Psoas muscle (tissue), 8 donors: ENCODE data around the gene HTR3D. TPM values are rescaled to one million over a fixed set of nuclear protein-coding genes. Genes with fewer than 3 reads are reported as not detected.
"Not testable (repeated sequence)": the region's sequence is repeated elsewhere in the genome, so short reads cannot be mapped to it uniquely, and the experiment has no call there.

ENCODE experiments used
- ATAC-seq, 4 donors: fragments of 200-7000 bp; cut with Tn5 transposase; one replicate each; pipeline ENCODE4 v1.9.1; 2020; ENCODE audit warnings: moderate library complexity in 3 of 4, mild to moderate bottlenecking in 2 of 4
- DNase-seq, 2 donors: peaks; one replicate each; pipeline ENCODE4 v3.0.0-alpha.2; 2020
- H3K27ac ChIP-seq: fragments of 200-600 bp; one replicate; pipeline ENCODE4 v1.8.0; 2022
- H3K27me3 ChIP-seq, 3 donors: fragments of 200-600 bp in 1 of 3; one replicate each; pipeline versions ENCODE4 v1.6.1 to v1.8.0; 2013 to 2022; ENCODE audit warnings: low read length in 2 of 3, mild to moderate bottlenecking in 2 of 3, moderate library complexity in 1 of 3; ENCODE audit not compliant: insufficient read depth in 3 of 3
- H3K36me3 ChIP-seq, 2 donors: fragments of 200-600 bp in 1 of 2; one replicate each; pipeline versions ENCODE4 v1.6.1 to v1.8.0; 2013 to 2022; ENCODE audit warnings: low read depth in 1 of 2, mild to moderate bottlenecking in 1 of 2, moderate library complexity in 1 of 2; ENCODE audit not compliant: insufficient read depth in 1 of 2
- H3K4me1 ChIP-seq: fragments of 200-600 bp; one replicate; pipeline ENCODE4 v1.8.0; 2022
- H3K4me3 ChIP-seq: fragments of 200-600 bp; one replicate; pipeline ENCODE4 v1.8.0; 2022; ENCODE audit warnings: mild to moderate bottlenecking
- H3K9me3 ChIP-seq: fragments of 200-600 bp; one replicate; pipeline ENCODE4 v1.8.0; 2022
- CTCF ChIP-seq: fragments of 200-600 bp; IDR thresholded peaks from one replicate; pipeline ENCODE4 v1.8.0; 2022; ENCODE audit warnings: antibody characterized with exemption
- whole genome bisulfite sequencing, 3 donors: extraction: QIAGEN DNeasy Blood & Tissue Kit; methylation state at CpG; one replicate each; pipeline versions ENCODE4 v1.1.6 to v1.1.7; 2013; 5-methylcytosine and 5-hydroxymethylcytosine counted together
- intact Hi-C, 2 donors: fragments of 100-400 bp; cut with DNase I; formaldehyde crosslinking; loops; one replicate each; pipeline versions ENCODE4 v1.11.0 to v1.14.2; 2022
- polyA plus RNA-seq, 3 donors: library from polyadenylated mRNA; stranded (reverse); fragments of 200-250 nt; gene quantifications; one replicate each; pipeline ENCODE4 v1.2.3, GENCODE V29; 2013
- total RNA-seq, 4 donors: library from RNA; stranded (reverse); fragmentation: NEBNext Ultra II Directional in 2 of 4; extraction: Animal tissue kit (Norgen Biotek cat#: 25700) in 2 of 4; gene quantifications; one replicate each; pipeline versions ENCODE4 v1.2.1 to v1.2.4, GENCODE V29; 2021 to 2023
- donor health status: healthy with polysubstance abuse.
- donor health status: DM: no; HTN: no; CAD: no; lungs with moderate emphysema.
- donor health status: Bipolar disorder and iron deficiency.
- donor health status: healthy.
- donor health status: DM: yes; HTN: yes; CAD: no.
- donor health status: DM: no; HTN: no; CAD: no.
- donor health status: DM: no; HTN: no; CAD: no.
- donor health status: DM: yes; HTN: yes; CAD: no.

The HTR3D gene
- total and polyA plus RNA-seq, 7 donors: not detected

GRCh38 chr3:184067573-184068055 is 36.1 kb downstream of the HTR3D start:
- DNase-seq: no peak
- H3K27ac ChIP-seq: no peak overlapping the region
- no peak for TF ChIP-seq CTCF
- no peak for ATAC-seq
- intact Hi-C loops: no loop called here
- H3K4me1 ChIP-seq: no peaks in the 10 kb centered on the region
- H3K36me3 ChIP-seq: no peaks in the 10 kb centered on the region
- H3K4me3 ChIP-seq: no peak overlapping the region
- WGBS, 3 donors: 69 to 72% (median 69%) methylated on average over 6 of the region's 6 CpGs
- H3K9me3 ChIP-seq: no peaks in the 10 kb centered on the region
- no peaks in the 10 kb centered on the region for H3K27me3 ChIP-seq

GRCh38 chr3:184068344-184068743 is 36.8 kb downstream of the HTR3D start:
- Histone ChIP-seq H3K4me1 (no peaks in the 10 kb centered on the region), H3K9me3 (no peaks in the 10 kb centered on the region), H3K36me3 (no peaks in the 10 kb centered on the region), H3K4me3 (no peak overlapping the region), H3K27me3 (no peaks in the 10 kb centered on the region), H3K27ac (no peak overlapping the region)
- ATAC-seq (no peak), DNase-seq (no peak)
- 85 to 94% (median 92%) methylated on average over 5 of the region's 5 CpGs for WGBS, 3 donors
- no peak for TF ChIP-seq CTCF
- intact Hi-C loops: no loop called here

- H3K4me1 ChIP-seq: not testable (repeated sequence)
Measured at GRCh38 chr3:184071142-184071541, 39.6 kb downstream of the HTR3D start.

GRCh38 chr3:184073621-184074020 is 42.1 kb downstream of the HTR3D start:
- intact Hi-C loops: no loop called here
- DNase-seq (no peak), ATAC-seq (no peak)
- no peak overlapping the region for H3K27ac ChIP-seq
- no peak for TF ChIP-seq CTCF
- no peaks in the 10 kb centered on the region for H3K4me1 ChIP-seq
- H3K9me3 ChIP-seq: no peaks in the 10 kb centered on the region
- no peaks in the 10 kb centered on the region for H3K36me3 ChIP-seq
- no peak overlapping the region for H3K4me3 ChIP-seq
- 74 to 88% (median 79%) methylated on average over 4 of the region's 4 CpGs for WGBS, 3 donors
- no peaks in the 10 kb centered on the region for H3K27me3 ChIP-seq

More at GRCh38 chr3:184071142-184071541, 39.6 kb downstream of the HTR3D start:
- DNase-seq, H3K27me3 ChIP-seq, ATAC-seq, H3K9me3 ChIP-seq, H3K36me3 ChIP-seq, H3K4me3 ChIP-seq, H3K27ac ChIP-seq, intact Hi-C loops: not testable (repeated sequence)
- WGBS, 3 donors: 86 to 90% (median 87%) methylated on average over 7 of the region's 7 CpGs

DNA sequence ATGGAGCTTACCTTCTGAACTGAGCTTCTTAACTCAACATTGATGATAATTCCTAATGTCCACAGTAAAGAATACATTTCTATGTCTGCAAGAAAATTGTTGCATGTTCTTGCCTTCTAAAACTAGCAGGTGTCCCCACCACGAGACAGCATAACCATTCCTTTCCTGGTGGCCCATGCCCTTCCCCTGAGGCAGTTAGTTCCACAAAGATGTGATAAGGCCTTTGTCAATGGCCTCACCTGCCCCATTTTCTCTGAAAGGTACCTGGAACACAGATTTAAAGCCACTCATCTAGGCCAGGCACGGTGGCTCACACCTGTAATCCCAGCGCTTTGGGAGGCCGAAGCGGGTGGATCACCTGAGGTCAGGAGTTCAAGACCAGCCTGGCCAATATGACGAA is 44.4 kb downstream of the HTR3D start:
- DNase-seq (no peak), ATAC-seq (no peak)
- Histone ChIP-seq H3K4me3 (no peak overlapping the region), H3K4me1 (no peaks in the 10 kb centered on the region), H3K36me3 (no peaks in the 10 kb centered on the region), H3K27ac (no peak overlapping the region), H3K9me3 (no peaks in the 10 kb centered on the region), H3K27me3 (no peaks in the 10 kb centered on the region)
- WGBS, 3 donors: 90% methylated on average over 6 of the region's 6 CpGs
- TF ChIP-seq CTCF: no peak
- intact Hi-C loops: no loop called here
